ENCODE data around the gene ERC2. TPM values are rescaled to one million over a fixed set of nuclear protein-coding genes. Genes with fewer than 3 reads are reported as not detected.

Gene ERC2
- total and polyA plus RNA-seq, 2 of the 13 experiments (the other 11 are each of a cell fraction or from before 2014, with no cell fraction given) = 0.16 to 0.22 TPM

DNA sequence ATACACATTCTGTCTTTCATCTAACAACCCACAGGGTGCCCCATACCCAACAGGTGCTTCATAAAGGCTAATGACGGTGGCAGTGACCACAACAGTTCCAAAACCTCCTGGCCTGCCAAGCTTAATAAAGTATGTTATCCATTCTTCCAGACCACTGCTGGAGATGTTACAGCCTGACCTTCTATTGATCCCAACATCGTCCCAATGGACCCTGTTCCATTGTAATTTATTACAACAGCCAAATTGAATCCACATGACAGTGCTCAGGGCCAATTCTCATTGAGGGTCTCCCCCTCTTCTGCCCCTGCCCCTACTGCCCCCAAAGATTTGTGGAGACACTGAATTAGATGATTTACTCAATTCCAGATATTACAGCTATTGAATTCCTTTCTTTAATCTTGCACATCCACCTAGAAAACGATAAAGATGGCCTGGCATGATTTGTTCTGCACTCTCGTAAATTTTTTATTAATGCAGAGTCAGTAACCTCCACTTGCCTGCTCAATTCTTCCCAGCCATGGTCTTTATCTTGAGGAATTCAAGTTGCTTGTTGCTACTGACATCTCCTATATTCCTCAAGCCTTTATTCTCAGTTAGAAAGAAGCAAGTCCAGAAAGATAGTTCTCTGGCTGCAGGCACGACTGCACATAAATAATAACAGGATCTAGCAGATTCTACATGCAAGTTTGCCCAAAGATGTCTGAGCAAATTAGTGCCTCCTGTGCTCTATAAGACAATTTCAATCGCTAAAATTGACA, 407.6 kb downstream of the ERC2 start:
- ATAC-seq (no peak), FAIRE-seq (no peak), DNase-seq (ENCODE audit: low spot score) (no peak)
- no peak overlapping the region for H3K4me3 ChIP-seq (replicated peaks in 1 of 3; ENCODE audit: insufficient read depth in 1 of 3, low read depth in 2 of 3, low read length in 3 of 3)
- no TSS peak for BruUV-seq (replicated peaks)
- TF ChIP-seq HIVEP1 (CRISPR knock-in tag; IDR thresholded peaks at IDR 0.05) (no peak), CHD4 (IDR thresholded peaks at IDR 0.05; ENCODE audit: borderline replicate concordance, low read length) (no peak), FOXA1 (IDR thresholded peaks at IDR 0.05) (no peak), FOXA1 (CRISPR knock-in tag; IDR thresholded peaks at IDR 0.05) (no peak), ZNF788 (CRISPR knock-in tag; IDR thresholded peaks at IDR 0.05; ENCODE audit: borderline replicate concordance) (no peak), IRX3 (CRISPR knock-in tag; IDR thresholded peaks at IDR 0.05; ENCODE audit: borderline replicate concordance, low read depth) (no peak), HMG20A (CRISPR knock-in tag; IDR thresholded peaks at IDR 0.05; ENCODE audit: borderline replicate concordance) (no peak), ZNF746 (CRISPR knock-in tag; IDR thresholded peaks at IDR 0.05) (no peak), ZNF180 (CRISPR knock-in tag; IDR thresholded peaks at IDR 0.05; ENCODE audit: borderline replicate concordance, low read depth) (no peak), ZNF546 (CRISPR knock-in tag; conservative IDR thresholded peaks at IDR 0.05) (no peak), ZMYM3 (CRISPR knock-in tag; IDR thresholded peaks at IDR 0.05) (no peak), ZNF644 (CRISPR knock-in tag; IDR thresholded peaks at IDR 0.05; ENCODE audit: low read depth) (no peak), ZNF350 (CRISPR knock-in tag; IDR thresholded peaks at IDR 0.05; ENCODE audit: borderline replicate concordance, low read depth) (no peak)
- TF ChIP-seq, protein P1, sequence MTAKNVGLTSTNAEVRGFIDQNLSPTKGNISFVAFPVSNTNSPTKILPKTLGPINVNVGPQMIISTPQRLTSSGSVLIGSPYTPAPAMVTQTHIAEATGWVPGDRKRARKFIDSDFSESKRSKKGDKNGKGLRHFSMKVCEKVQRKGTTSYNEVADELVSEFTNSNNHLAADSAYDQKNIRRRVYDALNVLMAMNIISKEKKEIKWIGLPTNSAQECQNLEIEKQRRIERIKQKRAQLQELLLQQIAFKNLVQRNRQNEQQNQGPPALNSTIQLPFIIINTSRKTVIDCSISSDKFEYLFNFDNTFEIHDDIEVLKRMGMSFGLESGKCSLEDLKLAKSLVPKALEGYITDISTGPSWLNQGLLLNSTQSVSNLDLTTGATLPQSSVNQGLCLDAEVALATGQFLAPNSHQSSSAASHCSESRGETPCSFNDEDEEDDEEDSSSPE (CRISPR knock-in tag; IDR thresholded peaks at IDR 0.05) = no peak
- TF ChIP-seq, protein P2, sequence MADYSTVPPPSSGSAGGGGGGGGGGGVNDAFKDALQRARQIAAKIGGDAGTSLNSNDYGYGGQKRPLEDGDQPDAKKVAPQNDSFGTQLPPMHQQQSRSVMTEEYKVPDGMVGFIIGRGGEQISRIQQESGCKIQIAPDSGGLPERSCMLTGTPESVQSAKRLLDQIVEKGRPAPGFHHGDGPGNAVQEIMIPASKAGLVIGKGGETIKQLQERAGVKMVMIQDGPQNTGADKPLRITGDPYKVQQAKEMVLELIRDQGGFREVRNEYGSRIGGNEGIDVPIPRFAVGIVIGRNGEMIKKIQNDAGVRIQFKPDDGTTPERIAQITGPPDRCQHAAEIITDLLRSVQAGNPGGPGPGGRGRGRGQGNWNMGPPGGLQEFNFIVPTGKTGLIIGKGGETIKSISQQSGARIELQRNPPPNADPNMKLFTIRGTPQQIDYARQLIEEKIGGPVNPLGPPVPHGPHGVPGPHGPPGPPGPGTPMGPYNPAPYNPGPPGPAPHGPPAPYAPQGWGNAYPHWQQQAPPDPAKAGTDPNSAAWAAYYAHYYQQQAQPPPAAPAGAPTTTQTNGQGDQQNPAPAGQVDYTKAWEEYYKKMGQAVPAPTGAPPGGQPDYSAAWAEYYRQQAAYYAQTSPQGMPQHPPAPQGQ (CRISPR knock-in tag; IDR thresholded peaks at IDR 0.05; ENCODE audit: borderline replicate concordance) = no peak
- TF ChIP-seq, protein P3, sequence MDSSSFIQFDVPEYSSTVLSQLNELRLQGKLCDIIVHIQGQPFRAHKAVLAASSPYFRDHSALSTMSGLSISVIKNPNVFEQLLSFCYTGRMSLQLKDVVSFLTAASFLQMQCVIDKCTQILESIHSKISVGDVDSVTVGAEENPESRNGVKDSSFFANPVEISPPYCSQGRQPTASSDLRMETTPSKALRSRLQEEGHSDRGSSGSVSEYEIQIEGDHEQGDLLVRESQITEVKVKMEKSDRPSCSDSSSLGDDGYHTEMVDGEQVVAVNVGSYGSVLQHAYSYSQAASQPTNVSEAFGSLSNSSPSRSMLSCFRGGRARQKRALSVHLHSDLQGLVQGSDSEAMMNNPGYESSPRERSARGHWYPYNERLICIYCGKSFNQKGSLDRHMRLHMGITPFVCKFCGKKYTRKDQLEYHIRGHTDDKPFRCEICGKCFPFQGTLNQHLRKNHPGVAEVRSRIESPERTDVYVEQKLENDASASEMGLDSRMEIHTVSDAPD (CRISPR knock-in tag; IDR thresholded peaks at IDR 0.05) = no peak
- no peaks in the 10 kb centered on the region for H3K9me3 ChIP-seq (ENCODE audit: low read length)
- ChIA-PET CTCF (ENCODE audit: low intra/inter-chr PET ratio, low total read pairs) (no interaction called here), POLR2A (no interaction called here)
- H3K9ac ChIP-seq (ENCODE audit: insufficient read depth, low read depth, low read length) = no peak overlapping the region
- WGBS (ENCODE audit: low lambda C conversion rate) = 2% methylated on average over 6 of the region's 6 CpGs
- H3K27me3 ChIP-seq (ENCODE audit: control insufficient read depth in 1 of 2, insufficient read depth in 2 of 2, low read length in 2 of 2) = peaks cover 0 to under 1% of the 10 kb centered on the region in 2 experiments; a peak in 1 of 5 replicates
- H2AFZ ChIP-seq (ENCODE audit: low read length) = no peak overlapping the region
- in situ Hi-C loops (cut with HindIII; ENCODE audit: extremely low pct_ligation_motif_present, low pct_unique_long_range_greater_than_20kb) = no loop called here
- intact Hi-C loops (cut with micrococcal nuclease; ENCODE audit: unreplicated experiment) = no loop called here
- H3K4me2 ChIP-seq (ENCODE audit: low read depth, low read length) = no peak overlapping the region
- H3K79me2 ChIP-seq (ENCODE audit: insufficient read depth, low read length) = no peaks in the 10 kb centered on the region
- no peaks in the 10 kb centered on the region for H3K36me3 ChIP-seq (replicated peaks in 1 of 2; ENCODE audit: control insufficient read depth in 1 of 2, insufficient read depth in 2 of 2, low read length in 2 of 2)
- H4K20me1 ChIP-seq (ENCODE audit: insufficient read depth, low read length) = no peaks in the 10 kb centered on the region
- no peak overlapping the region for H3K27ac ChIP-seq (ENCODE audit: extremely low read length, insufficient read depth, low read length)
- H3K4me1 ChIP-seq (ENCODE audit: insufficient read depth, low read length) = no peaks in the 10 kb centered on the region
